IPS-18a (cell line): Measurements from ENCODE around the gene PPM1A.
"Not testable (repeated sequence)": the region's sequence is repeated elsewhere in the genome, so short reads cannot be mapped to it uniquely, and the experiment has no call there.

ENCODE experiments used
- H3K27ac ChIP-seq: one replicate; pipeline ENCODE4 v1.5.1; 2013; ENCODE audit warnings: low read length
- H3K27me3 ChIP-seq: one replicate; pipeline ENCODE4 v1.6.1; 2013; ENCODE audit warnings: mild to moderate bottlenecking, low read length; ENCODE audit not compliant: control insufficient read depth, insufficient read depth
- H3K36me3 ChIP-seq: one replicate; pipeline ENCODE4 v1.6.1; 2013; ENCODE audit warnings: low read depth, low read length; ENCODE audit not compliant: control insufficient read depth
- H3K4me1 ChIP-seq: one replicate; pipeline ENCODE4 v1.6.1; 2013; ENCODE audit warnings: low read depth, low read length; ENCODE audit not compliant: control insufficient read depth
- H3K4me3 ChIP-seq: one replicate; pipeline ENCODE4 v1.5.1; 2013; ENCODE audit warnings: low read length
- H3K9ac ChIP-seq: one replicate; pipeline ENCODE4 v1.6.1; 2013; ENCODE audit warnings: mild to moderate bottlenecking, low read length, moderate library complexity
- H3K9me3 ChIP-seq: one replicate; pipeline ENCODE4 v1.6.1; 2013; ENCODE audit warnings: low read depth, low read length; ENCODE audit not compliant: control insufficient read depth

Gene PPM1A

DNA sequence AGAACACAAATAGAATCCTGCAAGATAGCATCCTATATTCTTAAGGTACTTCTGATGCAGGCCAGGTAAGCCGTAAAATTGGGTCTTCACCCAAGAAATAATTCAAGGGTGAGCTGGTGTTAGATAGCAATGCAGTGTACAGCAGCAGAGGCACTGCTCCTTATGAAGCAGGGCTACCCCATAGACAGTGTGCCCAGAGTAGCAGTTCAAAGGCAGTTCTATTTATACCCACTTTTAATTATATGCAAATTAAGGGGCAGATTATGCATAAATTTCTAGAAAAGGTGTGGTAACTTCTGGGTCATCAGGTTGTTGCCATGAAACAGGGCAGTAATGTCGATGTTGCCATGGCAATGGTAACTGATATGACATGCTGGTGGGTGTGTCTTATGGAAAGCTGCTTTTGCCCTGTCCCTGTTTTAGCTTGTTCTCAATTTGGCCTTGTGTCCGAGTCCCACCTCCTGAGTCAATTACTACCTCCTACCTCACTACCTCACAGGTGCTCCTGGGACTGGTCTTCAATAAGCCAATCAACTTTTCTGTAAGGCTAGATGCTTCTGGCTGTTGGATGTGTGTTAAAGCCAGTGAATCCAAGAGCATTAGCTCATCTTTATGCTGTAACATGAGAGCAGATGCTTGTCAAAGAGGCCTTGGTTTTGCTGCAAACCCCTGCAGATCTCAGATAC, 61.0 kb downstream of the PPM1A start:
- Histone ChIP-seq H3K9me3 (no peaks in the 10 kb centered on the region), H3K4me3 (no peak overlapping the region), H3K36me3 (no peaks in the 10 kb centered on the region), H3K27me3 (no peaks in the 10 kb centered on the region), H3K9ac (no peak overlapping the region), H3K4me1 (peaks cover under 1% of the 10 kb centered on the region), H3K27ac (no peak overlapping the region)

DNA sequence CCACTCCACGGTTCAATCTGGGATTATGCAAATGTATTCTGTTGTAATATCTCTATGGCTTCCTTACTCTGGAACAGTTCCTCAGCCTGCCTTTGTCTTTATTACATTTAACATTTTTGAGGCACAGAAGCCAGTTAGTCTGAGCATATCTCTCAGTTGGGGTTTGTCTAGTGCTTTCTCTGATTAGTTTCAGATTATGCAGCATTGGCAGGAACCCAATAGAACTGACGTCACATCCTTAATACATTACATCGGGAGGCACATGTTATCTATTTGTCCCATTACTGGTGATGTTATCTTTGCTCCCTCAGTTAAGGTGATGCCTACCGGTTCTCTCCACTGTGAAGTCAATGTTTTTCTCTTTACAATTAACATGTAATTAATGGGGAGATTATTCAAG, 62.4 kb downstream of the PPM1A start:
- peaks cover 14% of the 10 kb centered on the region for H3K4me1 ChIP-seq
- H3K36me3 ChIP-seq: no peaks in the 10 kb centered on the region
- no peaks in the 10 kb centered on the region for H3K9me3 ChIP-seq
- no peaks in the 10 kb centered on the region for H3K27me3 ChIP-seq
- H3K9ac ChIP-seq: no peak overlapping the region
- H3K4me3 ChIP-seq: no peak overlapping the region
- H3K27ac ChIP-seq: no peak overlapping the region

DNA sequence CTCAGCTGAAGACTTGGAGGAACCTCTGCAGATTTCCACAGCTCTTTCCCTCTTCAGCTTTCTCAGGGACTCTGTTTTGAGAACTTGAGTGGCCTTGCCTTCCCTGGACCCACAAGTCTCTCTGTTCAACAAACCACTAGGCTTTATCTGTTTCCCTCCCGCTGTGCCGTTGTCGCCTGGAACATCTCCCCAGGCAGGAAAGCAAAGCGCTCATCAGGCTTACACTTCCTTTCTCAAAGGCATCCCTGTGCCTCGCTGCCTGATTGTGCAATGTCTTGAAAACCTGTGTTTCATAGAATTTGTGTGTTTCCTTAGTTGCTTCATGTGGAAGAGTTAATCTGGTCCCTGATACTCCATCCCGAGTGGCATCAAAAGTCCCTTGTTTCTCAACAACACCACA, 64.1 kb downstream of the PPM1A start:
- no peaks in the 10 kb centered on the region for H3K36me3 ChIP-seq
- H3K4me3 ChIP-seq: no peak overlapping the region
- no peaks in the 10 kb centered on the region for H3K27me3 ChIP-seq
- H3K4me1 ChIP-seq: peaks cover 31% of the 10 kb centered on the region
- no peak overlapping the region for H3K9ac ChIP-seq
- H3K9me3 ChIP-seq: no peaks in the 10 kb centered on the region
- H3K27ac ChIP-seq: no peak overlapping the region

DNA sequence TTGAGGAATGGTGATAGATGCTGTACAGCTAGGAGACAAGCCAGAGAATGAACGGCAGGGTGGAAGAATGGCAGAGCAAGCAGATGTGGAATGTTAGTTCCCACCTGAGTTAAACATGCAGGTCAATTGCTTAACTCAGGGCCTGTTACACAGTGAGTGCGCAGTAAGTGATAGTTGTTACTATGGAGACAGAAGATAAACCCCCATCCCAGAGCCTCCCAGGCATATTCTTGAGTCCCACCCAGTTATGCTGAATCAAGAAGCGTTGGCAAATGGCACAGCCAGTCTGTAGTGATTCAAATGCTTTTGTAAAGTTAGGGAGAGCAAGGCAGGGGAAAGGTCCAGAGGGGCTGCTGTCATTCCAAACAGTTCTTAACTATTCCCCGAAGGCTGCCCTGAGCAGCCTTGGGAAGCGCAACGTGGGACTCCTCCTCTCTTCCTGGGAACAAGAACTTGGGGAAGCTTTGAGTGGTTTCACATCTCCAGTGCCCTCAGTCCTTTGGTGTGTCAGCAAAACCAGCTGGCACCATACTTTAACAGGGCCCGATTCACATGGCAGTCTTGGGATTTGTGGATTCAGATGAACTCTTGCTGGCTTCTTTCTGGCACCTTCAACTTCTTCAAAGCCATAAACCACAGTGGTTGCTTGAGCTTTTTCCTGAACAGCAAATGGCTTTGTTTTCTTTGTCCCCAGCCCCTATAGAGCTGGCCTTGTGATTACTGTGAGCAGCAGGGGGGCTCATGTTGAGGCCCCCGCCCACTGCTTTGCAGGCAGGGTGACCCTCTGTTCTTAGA, 66.4 kb downstream of the PPM1A start:
- no peak overlapping the region for H3K9ac ChIP-seq
- no peak overlapping the region for H3K27ac ChIP-seq
- H3K27me3 ChIP-seq: no peaks in the 10 kb centered on the region
- H3K9me3 ChIP-seq: no peaks in the 10 kb centered on the region
- no peak overlapping the region for H3K4me3 ChIP-seq
- peaks cover 38% of the 10 kb centered on the region for H3K4me1 ChIP-seq
- no peaks in the 10 kb centered on the region for H3K36me3 ChIP-seq

DNA sequence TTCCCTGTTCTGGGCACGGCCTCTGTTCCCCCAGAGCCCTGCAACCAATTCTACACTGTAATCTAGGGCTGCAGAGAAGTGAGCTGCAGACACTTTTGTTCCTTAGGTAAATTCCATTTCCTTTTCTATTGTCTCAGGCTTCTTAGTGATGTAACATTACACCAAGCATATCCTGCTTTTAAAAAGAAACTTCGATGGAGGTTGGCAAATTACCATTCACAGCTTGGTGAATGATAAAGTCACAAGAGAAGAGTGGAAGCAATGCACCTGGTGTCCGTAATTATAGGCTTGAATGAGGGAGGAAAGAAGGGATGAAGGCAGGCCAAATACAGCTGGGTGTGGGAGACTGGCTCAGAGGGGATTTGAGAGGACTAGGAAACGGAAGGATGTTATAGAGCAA, 68.6 kb downstream of the PPM1A start:
- Histone ChIP-seq H3K4me3 (peak overlapping the region; percentile 21), H3K4me1 (peaks cover 38% of the 10 kb centered on the region), H3K9me3 (no peaks in the 10 kb centered on the region), H3K36me3 (no peaks in the 10 kb centered on the region), H3K27ac (peak overlapping the region; percentile 9), H3K27me3 (no peaks in the 10 kb centered on the region), H3K9ac (no peak overlapping the region)

DNA sequence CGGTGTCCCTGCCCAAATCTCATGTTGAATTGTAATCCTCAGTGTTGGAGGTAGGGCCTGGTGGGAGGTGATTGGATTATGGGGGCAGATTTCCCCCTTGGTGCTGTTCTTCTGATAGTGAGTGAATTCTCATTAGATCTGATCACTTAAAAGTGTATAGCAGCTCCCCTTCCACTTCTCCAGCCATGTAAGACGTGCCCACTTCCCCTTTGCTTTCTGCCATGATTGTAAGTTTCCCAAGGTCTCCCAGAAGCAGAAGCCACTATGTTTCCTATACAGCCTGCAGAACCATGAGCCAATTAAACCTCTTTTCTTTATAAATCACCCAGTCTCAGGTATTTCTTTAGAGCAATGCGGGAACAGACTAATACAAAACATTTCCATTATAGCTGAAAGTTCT, 71.8 kb downstream of the PPM1A start:
- H3K36me3 ChIP-seq, H3K27ac ChIP-seq, H3K9ac ChIP-seq, H3K27me3 ChIP-seq, H3K9me3 ChIP-seq, H3K4me3 ChIP-seq: not testable (repeated sequence)
- H3K4me1 ChIP-seq: peaks cover 30% of the 10 kb centered on the region

DNA sequence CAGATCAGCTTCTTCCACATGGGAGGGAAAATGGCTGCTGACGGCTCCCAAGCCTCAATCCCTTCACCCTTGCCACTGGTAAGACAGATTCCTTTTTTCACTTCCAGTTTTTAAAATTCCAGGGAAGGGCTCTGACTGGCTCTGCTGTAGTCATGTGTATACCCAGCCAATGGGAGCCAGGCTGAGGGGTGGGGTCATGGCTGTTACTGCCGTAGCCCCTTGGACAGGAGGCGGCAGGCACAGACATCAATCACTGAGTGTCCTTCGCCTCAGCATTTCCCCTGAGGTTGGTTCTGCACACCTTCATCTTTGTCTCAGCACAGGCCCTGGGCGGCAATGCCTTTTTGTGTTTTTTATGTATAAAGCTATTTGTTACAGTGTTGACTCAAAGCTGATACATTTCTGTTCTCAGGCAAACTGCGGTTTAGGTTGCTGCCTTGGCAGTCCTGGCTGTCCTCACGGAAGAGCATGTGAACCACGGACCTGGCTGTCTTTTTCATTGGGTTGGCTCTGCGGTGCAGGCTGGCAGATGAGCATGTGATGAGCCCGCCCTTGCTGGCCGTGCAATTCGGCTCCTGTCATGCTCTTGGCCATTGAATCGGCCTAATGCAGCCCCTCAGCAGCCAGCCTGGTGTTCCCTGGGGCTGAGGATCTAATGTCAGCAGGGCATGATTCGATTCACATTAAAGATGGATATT, 74.3 kb downstream of the PPM1A start:
- no peak overlapping the region for H3K4me3 ChIP-seq
- H3K36me3 ChIP-seq: no peaks in the 10 kb centered on the region
- peaks cover 14% of the 10 kb centered on the region for H3K27me3 ChIP-seq
- H3K4me1 ChIP-seq: peaks cover 19% of the 10 kb centered on the region
- H3K27ac ChIP-seq: no peak overlapping the region
- no peak overlapping the region for H3K9ac ChIP-seq
- H3K9me3 ChIP-seq: no peaks in the 10 kb centered on the region

DNA sequence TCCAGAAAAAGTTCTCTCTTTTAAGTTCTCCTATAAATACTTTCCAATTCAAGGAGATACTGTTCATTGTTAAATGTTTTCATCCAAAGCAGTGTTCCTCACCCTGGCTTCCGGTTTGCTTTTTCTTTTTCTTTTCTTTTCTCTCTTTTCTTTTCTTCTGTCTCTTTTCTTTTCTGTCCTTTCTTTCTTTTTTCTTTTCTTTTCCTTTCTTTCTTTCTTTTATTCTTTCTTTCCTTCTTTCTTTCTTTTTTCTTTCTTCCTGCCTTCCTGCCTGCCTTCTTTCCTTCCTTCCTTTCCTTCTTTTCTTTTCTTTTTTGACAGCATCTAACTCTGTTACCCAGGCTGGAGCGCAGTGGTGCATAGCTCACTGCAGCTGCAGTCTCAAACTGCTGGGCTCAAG, 75.8 kb downstream of the PPM1A start:
- peaks cover 16% of the 10 kb centered on the region for H3K27me3 ChIP-seq
- no peaks in the 10 kb centered on the region for H3K9me3 ChIP-seq
- no peak overlapping the region for H3K4me3 ChIP-seq
- H3K27ac ChIP-seq: no peak overlapping the region
- no peak overlapping the region for H3K9ac ChIP-seq
- peaks cover 14% of the 10 kb centered on the region for H3K4me1 ChIP-seq
- H3K36me3 ChIP-seq: no peaks in the 10 kb centered on the region

DNA sequence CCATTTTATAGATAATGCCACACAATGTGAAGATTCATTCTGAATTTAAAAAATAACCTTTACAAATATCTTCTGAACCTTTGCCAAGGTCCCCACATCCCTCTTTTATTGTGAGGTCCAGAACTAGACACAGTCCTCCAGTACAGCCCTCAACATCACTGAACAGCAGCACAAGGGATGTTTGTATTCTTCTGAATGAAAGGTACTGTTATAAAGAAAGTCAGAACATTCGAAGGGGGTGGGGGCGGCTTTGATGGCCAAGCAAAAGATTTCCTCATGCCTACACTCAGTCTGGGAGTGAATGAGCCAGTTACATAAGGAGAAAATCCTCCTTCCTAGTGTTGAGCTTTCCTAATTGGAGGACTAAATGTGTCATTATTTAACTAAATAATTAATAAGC, 77.3 kb downstream of the PPM1A start:
- Histone ChIP-seq H3K36me3 (no peaks in the 10 kb centered on the region), H3K4me1 (peaks cover 19% of the 10 kb centered on the region), H3K27ac (no peak overlapping the region), H3K27me3 (peaks cover 23% of the 10 kb centered on the region), H3K9ac (no peak overlapping the region), H3K9me3 (no peaks in the 10 kb centered on the region), H3K4me3 (no peak overlapping the region)

DNA sequence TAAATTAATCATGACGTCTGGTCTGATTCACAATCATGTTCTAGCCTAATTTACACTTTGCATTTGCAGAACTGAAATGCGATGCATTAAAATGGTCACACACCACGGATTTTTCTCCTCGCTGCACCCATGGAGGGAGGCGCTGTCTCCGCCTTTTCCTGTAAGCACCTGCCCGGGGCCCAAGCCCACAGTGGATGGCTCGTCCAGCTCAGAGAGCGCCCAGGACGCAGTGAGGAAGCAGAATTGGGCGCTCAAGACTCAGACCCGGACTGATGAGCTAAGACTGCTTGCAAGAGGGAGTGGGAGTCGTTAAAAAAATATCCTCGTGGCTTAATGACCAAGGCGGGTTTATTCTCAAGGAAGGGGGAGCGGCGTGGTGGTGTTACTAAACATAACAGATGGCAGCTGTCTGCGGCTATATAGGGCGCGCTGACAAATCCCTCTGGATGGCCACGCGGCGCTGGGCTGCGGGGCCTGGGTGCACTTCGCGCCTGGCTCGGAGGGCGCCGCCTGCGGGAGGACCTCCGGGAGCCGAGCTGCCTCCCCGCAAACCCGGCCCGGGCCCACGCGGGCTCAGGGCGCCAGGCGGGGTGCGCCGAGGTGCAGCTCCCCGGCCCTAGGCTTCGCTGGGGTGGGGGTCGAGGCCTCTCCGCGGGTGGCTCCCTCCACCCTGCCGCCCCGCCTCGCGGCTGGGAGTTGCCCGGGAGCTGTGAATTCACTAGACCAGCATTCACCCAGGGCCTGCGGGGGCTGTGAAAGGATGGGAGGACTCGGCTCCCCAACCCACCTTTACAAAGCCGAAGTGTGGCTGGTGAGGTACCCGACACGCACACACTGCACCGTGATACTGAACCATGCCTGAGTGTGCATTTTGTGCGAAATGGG, 78.7 kb downstream of the PPM1A start:
- Histone ChIP-seq H3K4me1 (peaks cover 19% of the 10 kb centered on the region), H3K27me3 (peaks cover 23% of the 10 kb centered on the region), H3K4me3 (peak overlapping the region; percentile 55), H3K27ac (no peak overlapping the region), H3K9me3 (no peaks in the 10 kb centered on the region), H3K9ac (peak overlapping the region; percentile 26), H3K36me3 (no peaks in the 10 kb centered on the region)

DNA sequence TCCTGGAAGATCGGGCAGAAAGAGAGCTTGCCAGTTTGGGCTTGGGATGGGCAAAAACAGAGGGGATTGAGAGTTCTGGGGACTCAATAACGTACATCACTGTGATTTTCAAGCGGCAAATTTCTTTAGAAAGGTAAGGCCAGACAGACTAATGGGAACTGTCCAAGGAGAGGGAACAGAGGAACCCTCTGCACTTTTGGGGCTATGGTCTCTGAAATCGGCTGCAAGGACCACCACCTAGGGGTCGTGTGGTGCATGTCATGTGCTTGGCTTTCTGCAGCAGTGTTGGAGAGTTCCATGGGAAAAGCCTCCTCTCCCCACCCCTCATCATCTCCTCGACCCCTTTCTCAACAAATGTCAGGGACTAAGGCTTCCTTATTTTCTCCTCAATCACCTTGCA, 79.6 kb downstream of the PPM1A start:
- no peak overlapping the region for H3K27ac ChIP-seq
- H3K9ac ChIP-seq: no peak overlapping the region
- H3K4me3 ChIP-seq: no peak overlapping the region
- H3K4me1 ChIP-seq: peaks cover 19% of the 10 kb centered on the region
- no peaks in the 10 kb centered on the region for H3K36me3 ChIP-seq
- H3K27me3 ChIP-seq: peaks cover 23% of the 10 kb centered on the region
- no peaks in the 10 kb centered on the region for H3K9me3 ChIP-seq
